MM.1S (cell line): ENCODE measurements around the gene FNIP2.

ENCODE experiments used
- EZH2 ChIP-seq: fragments of 300-600 bp; sonication (generic); optimal IDR thresholded peaks from 2 replicates; pipeline ENCODE3; 2017; ENCODE audit warnings: low read depth, mild to moderate bottlenecking, antibody characterized with exemption, low read length, mixed read lengths
- TF ChIP-seq, protein P1 (sequence below): fragments of 300-600 bp; sonication (generic); IDR thresholded peaks from 2 replicates; pipeline ENCODE4 v1.5.1; 2016; ENCODE audit warnings: antibody characterized with exemption, low read length, mixed read lengths

DNA sequence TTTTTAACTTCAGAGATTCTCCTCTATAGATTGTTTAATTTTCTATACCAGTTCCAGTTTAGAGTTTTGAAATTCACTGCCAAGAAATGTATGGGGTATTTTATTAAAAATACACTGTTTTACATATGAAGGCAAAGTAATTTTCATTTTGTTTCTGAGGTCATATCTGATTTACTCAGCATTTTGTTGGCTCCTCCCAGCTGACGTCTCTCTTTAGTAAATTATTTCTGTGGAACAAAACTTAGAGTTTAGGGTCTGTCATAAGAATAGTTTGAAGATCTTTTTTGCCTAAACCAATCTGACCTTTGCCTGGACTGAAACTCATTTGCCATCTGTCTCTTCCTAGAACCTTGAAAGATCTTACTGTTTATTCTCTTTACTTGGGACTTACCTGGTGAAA is 16.9 kb downstream of the FNIP2 start:
- TF ChIP-seq, protein P1, sequence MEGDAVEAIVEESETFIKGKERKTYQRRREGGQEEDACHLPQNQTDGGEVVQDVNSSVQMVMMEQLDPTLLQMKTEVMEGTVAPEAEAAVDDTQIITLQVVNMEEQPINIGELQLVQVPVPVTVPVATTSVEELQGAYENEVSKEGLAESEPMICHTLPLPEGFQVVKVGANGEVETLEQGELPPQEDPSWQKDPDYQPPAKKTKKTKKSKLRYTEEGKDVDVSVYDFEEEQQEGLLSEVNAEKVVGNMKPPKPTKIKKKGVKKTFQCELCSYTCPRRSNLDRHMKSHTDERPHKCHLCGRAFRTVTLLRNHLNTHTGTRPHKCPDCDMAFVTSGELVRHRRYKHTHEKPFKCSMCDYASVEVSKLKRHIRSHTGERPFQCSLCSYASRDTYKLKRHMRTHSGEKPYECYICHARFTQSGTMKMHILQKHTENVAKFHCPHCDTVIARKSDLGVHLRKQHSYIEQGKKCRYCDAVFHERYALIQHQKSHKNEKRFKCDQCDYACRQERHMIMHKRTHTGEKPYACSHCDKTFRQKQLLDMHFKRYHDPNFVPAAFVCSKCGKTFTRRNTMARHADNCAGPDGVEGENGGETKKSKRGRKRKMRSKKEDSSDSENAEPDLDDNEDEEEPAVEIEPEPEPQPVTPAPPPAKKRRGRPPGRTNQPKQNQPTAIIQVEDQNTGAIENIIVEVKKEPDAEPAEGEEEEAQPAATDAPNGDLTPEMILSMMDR: no peak
- TF ChIP-seq EZH2: no peak
